ENCODE measurements around the gene ANKFY1.

DNA sequence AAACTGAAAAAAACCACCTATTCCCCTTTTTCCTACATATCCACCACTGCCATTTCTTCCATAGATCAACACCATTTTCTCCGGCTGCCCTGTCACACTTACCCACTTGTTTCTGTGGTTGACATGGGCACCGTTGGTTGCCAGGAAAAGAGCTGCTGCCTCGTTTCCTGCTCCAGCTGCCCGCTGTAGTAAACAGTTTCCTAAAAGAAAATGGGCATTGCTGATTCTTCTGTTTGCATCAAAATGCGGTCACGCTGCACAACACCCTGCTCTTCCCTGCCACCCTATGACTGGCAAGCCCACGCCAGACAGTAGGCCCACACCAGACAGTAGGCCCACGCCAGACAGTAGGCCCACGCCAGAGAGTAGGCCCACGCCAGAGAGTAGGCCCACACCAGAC, 74.5 kb downstream of the ANKFY1 start:
- TF ChIP-seq, protein P1, sequence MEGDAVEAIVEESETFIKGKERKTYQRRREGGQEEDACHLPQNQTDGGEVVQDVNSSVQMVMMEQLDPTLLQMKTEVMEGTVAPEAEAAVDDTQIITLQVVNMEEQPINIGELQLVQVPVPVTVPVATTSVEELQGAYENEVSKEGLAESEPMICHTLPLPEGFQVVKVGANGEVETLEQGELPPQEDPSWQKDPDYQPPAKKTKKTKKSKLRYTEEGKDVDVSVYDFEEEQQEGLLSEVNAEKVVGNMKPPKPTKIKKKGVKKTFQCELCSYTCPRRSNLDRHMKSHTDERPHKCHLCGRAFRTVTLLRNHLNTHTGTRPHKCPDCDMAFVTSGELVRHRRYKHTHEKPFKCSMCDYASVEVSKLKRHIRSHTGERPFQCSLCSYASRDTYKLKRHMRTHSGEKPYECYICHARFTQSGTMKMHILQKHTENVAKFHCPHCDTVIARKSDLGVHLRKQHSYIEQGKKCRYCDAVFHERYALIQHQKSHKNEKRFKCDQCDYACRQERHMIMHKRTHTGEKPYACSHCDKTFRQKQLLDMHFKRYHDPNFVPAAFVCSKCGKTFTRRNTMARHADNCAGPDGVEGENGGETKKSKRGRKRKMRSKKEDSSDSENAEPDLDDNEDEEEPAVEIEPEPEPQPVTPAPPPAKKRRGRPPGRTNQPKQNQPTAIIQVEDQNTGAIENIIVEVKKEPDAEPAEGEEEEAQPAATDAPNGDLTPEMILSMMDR (IDR thresholded peaks at IDR 0.05): no peak
- no peak for TF ChIP-seq RAD21 (IDR thresholded peaks at IDR 0.05; ENCODE audit: low read length)
- no peak for TF ChIP-seq RXRA (IDR thresholded peaks at IDR 0.05; ENCODE audit: borderline replicate concordance, low read depth)
- TF ChIP-seq, protein P2, sequence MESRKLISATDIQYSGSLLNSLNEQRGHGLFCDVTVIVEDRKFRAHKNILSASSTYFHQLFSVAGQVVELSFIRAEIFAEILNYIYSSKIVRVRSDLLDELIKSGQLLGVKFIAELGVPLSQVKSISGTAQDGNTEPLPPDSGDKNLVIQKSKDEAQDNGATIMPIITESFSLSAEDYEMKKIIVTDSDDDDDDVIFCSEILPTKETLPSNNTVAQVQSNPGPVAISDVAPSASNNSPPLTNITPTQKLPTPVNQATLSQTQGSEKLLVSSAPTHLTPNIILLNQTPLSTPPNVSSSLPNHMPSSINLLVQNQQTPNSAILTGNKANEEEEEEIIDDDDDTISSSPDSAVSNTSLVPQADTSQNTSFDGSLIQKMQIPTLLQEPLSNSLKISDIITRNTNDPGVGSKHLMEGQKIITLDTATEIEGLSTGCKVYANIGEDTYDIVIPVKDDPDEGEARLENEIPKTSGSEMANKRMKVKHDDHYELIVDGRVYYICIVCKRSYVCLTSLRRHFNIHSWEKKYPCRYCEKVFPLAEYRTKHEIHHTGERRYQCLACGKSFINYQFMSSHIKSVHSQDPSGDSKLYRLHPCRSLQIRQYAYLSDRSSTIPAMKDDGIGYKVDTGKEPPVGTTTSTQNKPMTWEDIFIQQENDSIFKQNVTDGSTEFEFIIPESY (IDR thresholded peaks at IDR 0.05; ENCODE audit: borderline replicate concordance, low read depth): no peak
- TF ChIP-seq POLR2AphosphoS5 (IDR thresholded peaks at IDR 0.05; ENCODE audit: low read depth, low read length): no peak

Measured in SK-N-SH (cell line).